Sigmoid colon (tissue), 4 donors: ENCODE results near the gene TBCD.

Experiments
- CTCF ChIP-seq, 4 experiments: fragments of 450-650 bp in 3 of 4; fragments of 200-600 bp in 1 of 4; IDR thresholded peaks; one replicate each; pipeline ENCODE4 v1.5.1; 2016 to 2019; ENCODE audit warnings: antibody characterized with exemption in 4 of 4, mild to moderate bottlenecking in 3 of 4, moderate library complexity in 2 of 4
- EP300 ChIP-seq, 4 donors: sonication (generic); formaldehyde crosslinking; IDR thresholded peaks; one replicate each; pipeline ENCODE4 v1.6.1; 2017; ENCODE audit warnings: antibody characterized with exemption in 4 of 4

- TF ChIP-seq CTCF (IDR thresholded peaks at IDR 0.05) (no peak), EP300 (IDR thresholded peaks at IDR 0.05) (no peak)
Measured at GRCh38 chr17:82932518-82933310, 180.8 kb downstream of the TBCD start.
